ENCODE results near the gene ABCG8.

DNA sequence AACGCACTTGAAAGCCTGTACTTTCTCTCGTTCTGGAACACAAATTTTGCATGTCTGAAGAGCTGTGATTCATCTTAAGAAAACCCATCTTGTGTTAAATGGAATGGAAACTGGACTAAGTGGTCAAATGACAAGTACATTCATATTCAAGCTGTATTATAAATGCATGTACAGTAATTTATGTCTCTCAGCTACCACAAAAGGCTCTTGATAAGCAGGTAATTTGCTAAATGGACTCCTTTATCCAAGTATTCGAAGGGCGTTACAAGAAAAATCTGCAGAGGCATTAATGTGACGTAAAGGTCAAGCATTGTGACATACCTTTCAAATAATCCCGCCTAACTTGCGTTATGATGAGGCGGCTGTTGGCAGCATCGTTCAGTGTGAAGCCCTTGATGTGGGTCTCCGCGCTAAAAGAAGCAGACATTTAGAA lies 66.6 kb downstream of the ABCG8 start:
- TF ChIP-seq CTCF (IDR thresholded peaks at IDR 0.05; ENCODE audit: poor library complexity) (no peak), EZH2phosphoT487 (IDR thresholded peaks at IDR 0.05; ENCODE audit: low read depth, severe bottlenecking, unreplicated experiment) (no peak)

Data from hepatocyte (in vitro differentiated cells).